Mononuclear cell (primary cell): ENCODE data around the gene TMEM79. TPM values are rescaled to one million over a fixed set of nuclear protein-coding genes. Genes with fewer than 3 reads are reported as not detected.

Source experiments
- H3K27me3 ChIP-seq: 2 replicates; pipeline ENCODE4 v1.6.0; 2011; ENCODE audit warnings: low read length, control low read depth; ENCODE audit not compliant: insufficient read depth
- H3K4me1 ChIP-seq: 2 replicates; pipeline ENCODE4 v1.5.1; 2011; ENCODE audit warnings: mild to moderate bottlenecking, low read length, control low read depth; ENCODE audit not compliant: insufficient read depth
- H3K4me3 ChIP-seq: 2 replicates; pipeline ENCODE4 v1.5.1; 2011; ENCODE audit warnings: mild to moderate bottlenecking, low read length, moderate library complexity
- H3K9me3 ChIP-seq: 2 replicates; pipeline ENCODE4 v1.5.1; 2011; ENCODE audit warnings: low read depth, mild to moderate bottlenecking, control low read depth, low read length
- total RNA-seq: library from RNA; depleted of rRNA; stranded (reverse); fragments of >200 nt; gene quantifications from one replicate; pipeline ENCODE4 v1.2.3, GENCODE V29; 2012

The TMEM79 gene
- total RNA-seq, 1 donor = 0.42 TPM

DNA sequence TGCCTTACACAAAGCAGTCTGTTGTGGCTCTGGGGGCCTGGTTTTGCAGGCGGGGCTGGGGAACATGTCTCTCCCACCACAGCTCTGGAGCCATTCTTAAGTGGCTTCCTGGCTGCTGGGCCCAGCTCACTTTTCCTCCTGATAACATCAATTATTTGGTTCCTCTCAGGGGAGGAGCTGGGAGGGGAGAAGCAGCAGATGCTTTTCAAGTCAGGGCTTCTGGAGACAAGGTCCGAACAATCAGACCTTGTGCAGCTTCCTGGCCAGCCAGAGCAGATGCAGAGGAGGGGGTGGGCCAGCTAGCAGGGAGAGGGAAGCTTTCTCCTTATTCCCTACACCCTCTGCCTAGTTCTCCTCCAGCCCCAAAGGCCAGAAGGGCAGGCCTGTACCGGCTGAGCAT is 32.6 kb upstream of the TMEM79 start:
- Histone ChIP-seq H3K4me3 (no peak overlapping the region), H3K27me3 (no peaks in the 10 kb centered on the region), H3K9me3 (no peaks in the 10 kb centered on the region), H3K4me1 (no peaks in the 10 kb centered on the region)

DNA sequence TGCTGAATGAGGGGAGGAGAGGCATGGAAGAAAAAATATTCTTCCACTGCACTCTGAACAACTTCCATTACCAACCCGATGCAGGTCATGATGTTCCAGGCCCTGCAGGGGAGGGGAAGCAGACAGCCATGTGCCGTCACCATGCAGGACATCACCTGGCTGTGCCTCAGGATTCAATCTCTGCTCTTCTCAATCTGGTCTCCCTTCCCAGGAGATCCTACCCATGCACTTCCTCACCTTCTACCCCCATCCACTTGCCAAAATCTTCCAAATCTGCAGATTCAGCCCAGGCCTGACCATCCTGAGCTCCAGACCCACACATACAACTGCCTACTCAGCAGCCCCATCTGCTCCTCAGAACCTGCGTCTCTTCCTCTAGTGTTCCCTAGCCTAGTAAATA is 30.5 kb upstream of the TMEM79 start:
- no peaks in the 10 kb centered on the region for H3K27me3 ChIP-seq
- H3K4me3 ChIP-seq = no peak overlapping the region
- no peaks in the 10 kb centered on the region for H3K4me1 ChIP-seq
- H3K9me3 ChIP-seq = no peaks in the 10 kb centered on the region

- no peaks in the 10 kb centered on the region for H3K9me3 ChIP-seq
- no peaks in the 10 kb centered on the region for H3K4me1 ChIP-seq
- H3K4me3 ChIP-seq = no peak overlapping the region
- H3K27me3 ChIP-seq = no peaks in the 10 kb centered on the region
Observed at GRCh38 chr1:156257711-156258110, 26.4 kb upstream of the TMEM79 start.

DNA sequence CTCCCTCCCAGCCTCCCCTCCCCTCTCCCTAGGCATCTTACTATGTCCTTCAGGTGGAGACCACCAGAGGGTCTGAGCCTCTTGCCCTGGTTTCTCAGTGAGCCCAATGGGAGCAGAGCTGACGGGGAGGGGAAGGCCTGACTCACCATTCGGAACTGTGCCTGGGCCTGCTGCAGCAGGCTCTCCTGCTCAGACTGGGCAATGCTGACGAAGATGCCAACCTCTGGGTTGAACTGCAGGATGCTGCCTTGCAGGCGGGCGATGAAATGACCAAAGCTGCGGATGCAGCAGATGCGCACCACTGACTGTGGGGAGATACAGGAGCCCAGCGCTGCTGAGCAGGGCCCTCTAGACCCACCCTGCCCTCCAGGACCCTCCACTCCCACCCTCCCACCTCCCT is 25.3 kb upstream of the TMEM79 start:
- no peaks in the 10 kb centered on the region for H3K4me1 ChIP-seq
- no peaks in the 10 kb centered on the region for H3K9me3 ChIP-seq
- H3K27me3 ChIP-seq = no peaks in the 10 kb centered on the region
- H3K4me3 ChIP-seq = no peak overlapping the region

GRCh38 chr1:156259805-156260204 is 24.3 kb upstream of the TMEM79 start:
- no peak overlapping the region for H3K4me3 ChIP-seq
- no peaks in the 10 kb centered on the region for H3K4me1 ChIP-seq
- H3K9me3 ChIP-seq = no peaks in the 10 kb centered on the region
- no peaks in the 10 kb centered on the region for H3K27me3 ChIP-seq

DNA sequence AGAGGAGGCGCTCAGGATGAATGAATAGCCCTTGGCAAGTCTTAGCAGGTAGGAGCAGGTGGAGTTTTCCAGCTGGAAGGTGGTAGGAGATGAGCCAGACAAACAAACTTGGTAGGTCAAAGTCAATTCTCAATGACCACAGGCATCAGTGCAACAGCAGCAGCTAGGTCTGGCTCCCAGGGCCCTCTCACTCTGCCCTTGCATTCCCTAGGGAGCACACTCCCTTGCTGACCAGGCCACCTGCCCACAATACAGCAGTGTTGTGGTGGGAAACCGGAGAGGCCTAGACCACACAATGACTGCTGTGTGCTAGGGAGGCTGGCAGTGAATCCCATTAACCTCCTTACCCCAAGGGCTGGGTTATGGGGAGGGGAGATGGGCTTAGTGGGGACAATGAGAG is 23.2 kb upstream of the TMEM79 start:
- H3K27me3 ChIP-seq = no peaks in the 10 kb centered on the region
- no peaks in the 10 kb centered on the region for H3K4me1 ChIP-seq
- no peak overlapping the region for H3K4me3 ChIP-seq
- no peaks in the 10 kb centered on the region for H3K9me3 ChIP-seq

- no peak overlapping the region for H3K4me3 ChIP-seq
- no peaks in the 10 kb centered on the region for H3K4me1 ChIP-seq
- no peaks in the 10 kb centered on the region for H3K9me3 ChIP-seq
- H3K27me3 ChIP-seq = no peaks in the 10 kb centered on the region
Observed at GRCh38 chr1:156262461-156263287, 21.5 kb upstream of the TMEM79 start.

DNA sequence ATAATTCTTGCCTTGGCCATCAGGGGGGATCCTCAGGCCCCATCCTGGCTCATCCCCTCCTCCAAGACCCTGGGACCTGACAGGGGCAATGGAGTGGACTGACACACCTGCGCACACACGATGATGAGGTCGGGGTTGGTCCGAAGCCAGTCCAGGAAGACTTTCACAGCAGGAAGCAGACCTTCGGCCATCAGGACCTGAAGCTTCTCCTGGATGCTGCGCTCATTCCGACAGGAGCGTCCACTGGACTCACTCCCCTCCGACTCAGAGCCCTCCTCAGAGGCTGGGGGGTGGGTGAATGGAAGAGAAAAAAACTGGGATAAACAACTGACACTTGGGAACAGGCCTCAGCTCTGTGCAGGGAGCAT is 20.9 kb upstream of the TMEM79 start:
- Histone ChIP-seq H3K4me3 (no peak overlapping the region), H3K27me3 (no peaks in the 10 kb centered on the region), H3K4me1 (no peaks in the 10 kb centered on the region), H3K9me3 (no peaks in the 10 kb centered on the region)

DNA sequence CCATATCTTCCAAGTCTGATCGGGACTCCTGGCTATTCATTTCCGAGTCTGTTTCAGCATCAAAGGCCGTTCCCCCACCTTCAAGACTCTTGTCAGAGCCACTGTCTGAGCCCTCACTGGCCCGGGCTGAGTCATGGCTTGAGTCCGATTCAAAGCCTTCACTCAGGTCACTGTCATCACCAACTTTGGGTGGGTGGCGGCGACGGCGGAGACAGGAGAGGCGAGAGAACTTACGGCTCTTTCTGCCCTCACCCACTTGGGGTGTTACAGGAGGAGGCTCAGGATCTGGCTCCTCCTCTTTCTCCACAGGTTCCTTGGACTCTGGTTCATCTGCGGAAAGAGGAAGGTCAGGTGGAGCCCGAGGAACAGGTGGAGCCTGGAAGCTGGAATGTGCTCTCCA is 18.1 kb upstream of the TMEM79 start:
- Histone ChIP-seq H3K9me3 (no peaks in the 10 kb centered on the region), H3K27me3 (no peaks in the 10 kb centered on the region), H3K4me1 (no peaks in the 10 kb centered on the region), H3K4me3 (no peak overlapping the region)

DNA sequence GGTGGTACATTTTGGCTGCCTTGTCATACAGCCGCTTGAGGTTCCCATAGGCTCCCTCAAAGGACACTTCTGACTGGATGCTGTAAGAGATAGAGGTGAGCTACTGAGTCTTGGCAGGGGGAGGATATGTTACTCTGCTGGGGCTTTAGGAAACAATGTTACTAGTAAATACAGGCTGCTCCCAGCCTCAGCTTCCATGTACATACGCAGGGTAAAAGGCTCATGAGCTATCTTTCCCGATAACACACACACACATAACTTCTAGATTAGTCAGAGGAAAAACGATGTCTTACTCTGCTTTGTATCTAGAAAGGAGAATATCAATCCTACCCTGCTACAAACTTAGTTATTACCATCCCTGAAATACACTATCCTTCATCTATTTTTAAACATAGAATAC is 15.8 kb upstream of the TMEM79 start:
- no peaks in the 10 kb centered on the region for H3K4me1 ChIP-seq
- no peaks in the 10 kb centered on the region for H3K9me3 ChIP-seq
- H3K4me3 ChIP-seq = no peak overlapping the region
- H3K27me3 ChIP-seq = no peaks in the 10 kb centered on the region

DNA sequence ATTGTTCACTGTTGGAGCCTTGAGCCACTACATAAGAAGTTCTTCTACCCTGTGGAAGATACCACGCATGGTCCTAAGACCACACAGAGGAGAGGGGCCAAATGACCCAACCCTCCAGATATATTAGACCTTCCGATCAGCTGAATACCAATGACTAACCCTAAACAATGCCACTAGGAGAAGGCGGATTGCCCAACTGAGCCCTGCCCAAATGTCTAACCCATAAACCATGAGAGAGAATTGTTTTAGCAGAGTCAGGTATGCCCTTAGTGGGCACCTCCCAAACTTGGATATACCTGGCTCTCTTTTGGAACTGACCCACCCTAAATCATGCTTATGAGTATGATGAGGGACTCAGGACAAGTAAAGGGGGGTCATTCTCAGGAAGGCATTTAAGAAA is 13.8 kb upstream of the TMEM79 start:
- H3K9me3 ChIP-seq = no peaks in the 10 kb centered on the region
- peaks cover 3% of the 10 kb centered on the region for H3K4me1 ChIP-seq
- no peaks in the 10 kb centered on the region for H3K27me3 ChIP-seq

DNA sequence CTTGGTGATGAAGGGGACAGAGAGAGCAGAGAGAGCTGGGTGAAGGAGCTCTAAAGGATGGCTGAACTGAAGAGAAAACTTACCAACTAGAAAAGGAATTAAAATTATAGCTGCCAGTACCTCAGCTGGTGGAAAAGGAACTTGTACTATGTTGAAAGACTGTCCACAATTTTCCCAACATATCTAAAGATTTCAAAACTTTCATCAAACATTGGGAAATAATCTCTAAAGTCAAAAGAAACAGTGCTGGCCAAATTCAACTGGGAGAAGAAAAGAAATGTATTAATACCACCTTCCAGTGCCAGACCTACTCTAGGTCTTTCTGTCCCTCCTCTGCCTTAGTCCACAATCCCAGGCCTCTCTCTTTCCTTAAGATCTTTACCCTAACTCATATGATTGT is 7.6 kb upstream of the TMEM79 start:
- Histone ChIP-seq H3K4me1 (peaks cover 62% of the 10 kb centered on the region), H3K27me3 (no peaks in the 10 kb centered on the region)

More for the DNA sequence above, 13.8 kb upstream of the TMEM79 start:
- no peak overlapping the region for H3K4me3 ChIP-seq

GRCh38 chr1:156276966-156277381 is 7.2 kb upstream of the TMEM79 start:
- no peak overlapping the region for H3K4me3 ChIP-seq
- H3K27me3 ChIP-seq = no peaks in the 10 kb centered on the region
- H3K9me3 ChIP-seq = no peaks in the 10 kb centered on the region
- peaks cover 67% of the 10 kb centered on the region for H3K4me1 ChIP-seq

More for the DNA sequence above, 7.6 kb upstream of the TMEM79 start:
- Histone ChIP-seq H3K9me3 (no peaks in the 10 kb centered on the region), H3K4me3 (no peak overlapping the region)

DNA sequence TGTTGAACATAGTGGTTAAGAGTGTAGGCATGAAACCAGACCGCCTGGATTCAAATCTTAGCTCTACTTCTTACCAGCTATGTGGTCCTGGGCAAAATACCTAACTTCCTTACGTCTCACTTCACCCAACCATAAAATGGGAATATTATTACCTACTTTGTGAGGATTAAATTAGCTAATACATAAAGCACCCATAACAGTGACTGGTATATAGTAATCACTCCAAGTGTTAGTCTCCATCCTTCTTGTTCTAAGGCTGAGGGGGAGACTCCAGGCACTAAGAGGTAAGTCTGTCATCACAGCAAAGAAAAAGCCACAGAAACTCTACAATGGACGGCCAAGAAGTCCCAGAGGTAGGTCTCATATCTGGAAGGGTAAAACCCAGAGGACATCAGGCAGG is 4.3 kb upstream of the TMEM79 start:
- Histone ChIP-seq H3K27me3 (no peaks in the 10 kb centered on the region), H3K9me3 (no peaks in the 10 kb centered on the region), H3K4me1 (peaks cover 88% of the 10 kb centered on the region), H3K4me3 (no peak overlapping the region)

DNA sequence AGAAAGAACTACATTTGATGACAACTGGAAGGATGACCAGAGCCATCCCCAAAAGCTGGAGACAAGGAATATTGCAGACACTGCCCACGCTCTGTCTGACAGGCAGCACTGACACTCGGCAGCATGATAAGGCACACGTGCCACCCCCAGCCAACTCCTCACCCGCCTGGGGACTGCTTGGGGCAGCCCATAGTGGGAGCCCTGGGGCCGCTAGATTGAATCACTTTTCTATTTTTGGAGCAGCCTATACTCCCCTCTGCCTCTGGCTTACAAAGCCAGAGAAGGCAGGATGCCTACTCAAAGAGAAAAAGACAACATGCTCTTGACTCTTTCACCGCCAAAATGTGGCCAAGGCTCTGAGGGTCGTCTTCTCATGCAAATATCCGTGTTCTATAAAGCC is 2.8 kb upstream of the TMEM79 start:
- Histone ChIP-seq H3K9me3 (no peaks in the 10 kb centered on the region), H3K27me3 (no peaks in the 10 kb centered on the region), H3K4me3 (peak overlapping the region; percentile 89), H3K4me1 (peaks cover 82% of the 10 kb centered on the region)
